ENCODE data around the gene ABCA12.

ABCA12 gene

GRCh38 chr2:215084080-215084479 lies 54.3 kb downstream of the ABCA12 start:
- Histone ChIP-seq H3K9me2 (ENCODE audit: low read depth, low read length) (no peaks in the 10 kb centered on the region), H4K20me1 (ENCODE audit: insufficient read depth, low read length) (no peaks in the 10 kb centered on the region), H2AFZ (ENCODE audit: low read length) (no peak overlapping the region), H3K4me2 (ENCODE audit: low read length) (no peak overlapping the region), H3K9me3 (ENCODE audit: low read length) (no peaks in the 10 kb centered on the region), H3K27ac (ENCODE audit: low read depth, low read length, poor library complexity, severe bottlenecking) (no peak overlapping the region), H3F3A (ENCODE audit: insufficient read depth, low read length) (no peaks in the 10 kb centered on the region), H3K36me3 (ENCODE audit: insufficient read depth, low read length) (no peaks in the 10 kb centered on the region), H3K4me3 (ENCODE audit: low read depth, low read length, poor library complexity, severe bottlenecking) (no peak overlapping the region), H3K4me1 (ENCODE audit: insufficient read depth, low read length, severe bottlenecking) (no peaks in the 10 kb centered on the region), H3K27me3 (ENCODE audit: insufficient read depth, low read length) (no peaks in the 10 kb centered on the region), H3K79me2 (ENCODE audit: insufficient read depth, low read length) (no peaks in the 10 kb centered on the region), H3K9ac (ENCODE audit: low read length) (no peak overlapping the region)
- TF ChIP-seq EZH2 (IDR thresholded peaks at IDR 0.05; ENCODE audit: borderline replicate concordance, low read length) (no peak), CTCF (IDR thresholded peaks at IDR 0.05; ENCODE audit: low read length) (no peak)

- Histone ChIP-seq H3K4me2 (ENCODE audit: low read length) (no peak overlapping the region), H3K4me1 (ENCODE audit: insufficient read depth, low read length, severe bottlenecking) (no peaks in the 10 kb centered on the region), H3F3A (ENCODE audit: insufficient read depth, low read length) (no peaks in the 10 kb centered on the region), H3K9ac (ENCODE audit: low read length) (no peak overlapping the region), H3K36me3 (ENCODE audit: insufficient read depth, low read length) (no peaks in the 10 kb centered on the region), H4K20me1 (ENCODE audit: insufficient read depth, low read length) (no peaks in the 10 kb centered on the region), H3K4me3 (ENCODE audit: low read depth, low read length, poor library complexity, severe bottlenecking) (no peak overlapping the region), H3K9me3 (ENCODE audit: low read length) (no peaks in the 10 kb centered on the region), H3K27me3 (ENCODE audit: insufficient read depth, low read length) (no peaks in the 10 kb centered on the region), H3K27ac (ENCODE audit: low read depth, low read length, poor library complexity, severe bottlenecking) (no peak overlapping the region), H3K79me2 (ENCODE audit: insufficient read depth, low read length) (no peaks in the 10 kb centered on the region), H2AFZ (ENCODE audit: low read length) (no peak overlapping the region), H3K9me2 (ENCODE audit: low read depth, low read length) (no peaks in the 10 kb centered on the region)
- TF ChIP-seq EZH2 (IDR thresholded peaks at IDR 0.05; ENCODE audit: borderline replicate concordance, low read length) = no peak
- no peak for TF ChIP-seq CTCF (IDR thresholded peaks at IDR 0.05; ENCODE audit: low read length)
Observed at GRCh38 chr2:215083146-215083545, 55.3 kb downstream of the ABCA12 start.

- no peak overlapping the region for H3K27ac ChIP-seq (ENCODE audit: low read depth, low read length, poor library complexity, severe bottlenecking)
Observed at GRCh38 chr2:215082446-215082845, 56.0 kb downstream of the ABCA12 start.

More at GRCh38 chr2:215082446-215082845, 56.0 kb downstream of the ABCA12 start:
- no peaks in the 10 kb centered on the region for H3K79me2 ChIP-seq (ENCODE audit: insufficient read depth, low read length)
- H3K4me1 ChIP-seq (ENCODE audit: insufficient read depth, low read length, severe bottlenecking) = no peaks in the 10 kb centered on the region
- no peaks in the 10 kb centered on the region for H3F3A ChIP-seq (ENCODE audit: insufficient read depth, low read length)
- no peak overlapping the region for H3K4me3 ChIP-seq (ENCODE audit: low read depth, low read length, poor library complexity, severe bottlenecking)
- H3K4me2 ChIP-seq (ENCODE audit: low read length) = no peak overlapping the region
- H3K9me3 ChIP-seq (ENCODE audit: low read length) = no peaks in the 10 kb centered on the region
- no peaks in the 10 kb centered on the region for H3K36me3 ChIP-seq (ENCODE audit: insufficient read depth, low read length)
- H3K9me2 ChIP-seq (ENCODE audit: low read depth, low read length) = no peaks in the 10 kb centered on the region
- no peak overlapping the region for H3K9ac ChIP-seq (ENCODE audit: low read length)
- no peaks in the 10 kb centered on the region for H3K27me3 ChIP-seq (ENCODE audit: insufficient read depth, low read length)
- no peak overlapping the region for H2AFZ ChIP-seq (ENCODE audit: low read length)
- H4K20me1 ChIP-seq (ENCODE audit: insufficient read depth, low read length) = no peaks in the 10 kb centered on the region
- TF ChIP-seq EZH2 (IDR thresholded peaks at IDR 0.05; ENCODE audit: borderline replicate concordance, low read length) (no peak), CTCF (IDR thresholded peaks at IDR 0.05; ENCODE audit: low read length) (no peak)
